LHCN-M2 (cell line): ENCODE results near the gene PARVB. TPM values are rescaled to one million over a fixed set of nuclear protein-coding genes. Genes with fewer than 3 reads are reported as not detected.

Experiments
- DNase-seq: peaks from one replicate; pipeline ENCODE4 v3.0.0-alpha.2; 2012; ENCODE audit warnings: low read depth
- total RNA-seq: library from RNA; depleted of rRNA; stranded (reverse); fragments of >200 nt; gene quantifications from 2 replicates; pipeline ENCODE4 v1.2.3, GENCODE V29; 2014

Gene PARVB
- total RNA-seq, 1 experiment from 2014 or later, result 51.7 TPM

- no peak for DNase-seq
Measured at GRCh38 chr22:44131989-44132685, 108.0 kb downstream of the PARVB start.

- no peak for DNase-seq
Measured at GRCh38 chr22:44132724-44133123, 108.6 kb downstream of the PARVB start.

GRCh38 chr22:44133161-44133560, 109.1 kb downstream of the PARVB start:
- DNase-seq, result peak; percentile 93

GRCh38 chr22:44133901-44134571, 109.9 kb downstream of the PARVB start:
- peak; percentile 89 for DNase-seq

- no peak for DNase-seq
Measured at GRCh38 chr22:44136112-44136511, 112.0 kb downstream of the PARVB start.

- DNase-seq, result no peak
Measured at GRCh38 chr22:44136786-44137185, 112.7 kb downstream of the PARVB start.

- no peak for DNase-seq
Measured at GRCh38 chr22:44137415-44137814, 113.3 kb downstream of the PARVB start.

GRCh38 chr22:44139773-44140172, 115.7 kb downstream of the PARVB start:
- DNase-seq, result no peak

GRCh38 chr22:44142421-44143104, 118.5 kb downstream of the PARVB start:
- DNase-seq, result no peak

GRCh38 chr22:44143105-44143474, 119.0 kb downstream of the PARVB start:
- DNase-seq, result no peak

GRCh38 chr22:44143579-44143978, 119.5 kb downstream of the PARVB start:
- no peak for DNase-seq

- DNase-seq, result no peak
Measured at GRCh38 chr22:44144046-44144569, 120.0 kb downstream of the PARVB start.

- DNase-seq, result no peak
Measured at GRCh38 chr22:44145544-44145943, 121.4 kb downstream of the PARVB start.

- no peak for DNase-seq
Measured at GRCh38 chr22:44146088-44146861, 122.2 kb downstream of the PARVB start.

GRCh38 chr22:44147008-44147645, 123.0 kb downstream of the PARVB start:
- DNase-seq, result no peak

GRCh38 chr22:44147821-44148574, 123.9 kb downstream of the PARVB start:
- DNase-seq, result no peak

- DNase-seq, result peak; percentile 57
Measured at GRCh38 chr22:44151676-44152075, 127.6 kb downstream of the PARVB start.

GRCh38 chr22:44153710-44154109, 129.6 kb downstream of the PARVB start:
- DNase-seq, result no peak

GRCh38 chr22:44154436-44154942, 130.4 kb downstream of the PARVB start:
- DNase-seq, result peak; percentile 11

- DNase-seq, result no peak
Measured at GRCh38 chr22:44155115-44155514, 131.0 kb downstream of the PARVB start.
